Dermis blood vessel endothelial cell (primary cell): ENCODE results near the gene SAFB. TPM values are rescaled to one million over a fixed set of nuclear protein-coding genes. Genes with fewer than 3 reads are reported as not detected.
A peak's percentile ranks its signal among the peaks of the same experiment; 100 is the strongest.

Source experiments
- DNase-seq: peaks from one replicate; pipeline ENCODE4 v3.0.0; 2010
- total RNA-seq: library from RNA; depleted of rRNA; stranded (reverse); fragments of >200 nt; gene quantifications from 2 replicates; pipeline ENCODE4 v1.2.3, GENCODE V29; 2014

The SAFB gene
- total RNA-seq, 1 donor from 2014 or later, result 56.0 TPM

- DNase-seq, result no peak
These were observed 48.7 kb downstream of the SAFB start for GRCh38 chr19:5671600-5671999.

- no peak for DNase-seq
These were observed 50.0 kb downstream of the SAFB start for GRCh38 chr19:5672708-5673459.

DNA sequence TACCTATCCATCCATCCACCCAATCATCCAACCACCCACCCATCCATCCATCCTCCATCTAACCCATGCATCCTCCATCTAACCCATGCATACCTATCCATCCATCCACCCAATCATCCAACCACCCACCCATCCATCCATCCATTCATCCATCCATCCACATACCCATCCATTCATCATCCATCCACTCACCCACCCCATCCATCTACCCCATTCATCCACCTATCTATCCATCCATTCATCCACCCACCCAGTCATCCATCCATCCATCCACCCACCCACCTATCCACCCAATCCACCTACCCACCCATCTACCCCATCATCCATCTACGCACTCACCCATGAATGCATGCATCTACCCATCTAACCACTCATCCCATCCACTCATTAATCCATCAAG is 50.9 kb downstream of the SAFB start:
- no peak for DNase-seq

DNA sequence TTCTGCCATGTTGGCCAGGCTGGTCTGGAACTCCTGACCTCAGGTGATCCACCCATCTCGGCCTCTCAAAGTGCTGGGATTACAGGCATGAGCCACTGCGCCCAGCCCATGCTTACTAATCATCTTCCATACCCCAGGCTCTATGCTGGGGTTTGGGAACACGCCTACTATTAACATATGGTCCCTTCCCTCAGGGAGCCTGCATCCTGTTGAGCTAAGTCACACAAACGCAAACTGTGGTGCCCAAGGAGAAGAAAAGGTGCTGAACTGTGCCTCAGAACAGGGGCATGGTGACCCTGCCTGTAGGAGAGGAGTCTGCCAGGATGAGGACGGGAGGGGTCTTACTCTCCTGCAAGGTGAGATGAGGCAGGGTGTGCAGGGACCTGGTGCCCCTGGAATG is 51.8 kb downstream of the SAFB start:
- no peak for DNase-seq

DNA sequence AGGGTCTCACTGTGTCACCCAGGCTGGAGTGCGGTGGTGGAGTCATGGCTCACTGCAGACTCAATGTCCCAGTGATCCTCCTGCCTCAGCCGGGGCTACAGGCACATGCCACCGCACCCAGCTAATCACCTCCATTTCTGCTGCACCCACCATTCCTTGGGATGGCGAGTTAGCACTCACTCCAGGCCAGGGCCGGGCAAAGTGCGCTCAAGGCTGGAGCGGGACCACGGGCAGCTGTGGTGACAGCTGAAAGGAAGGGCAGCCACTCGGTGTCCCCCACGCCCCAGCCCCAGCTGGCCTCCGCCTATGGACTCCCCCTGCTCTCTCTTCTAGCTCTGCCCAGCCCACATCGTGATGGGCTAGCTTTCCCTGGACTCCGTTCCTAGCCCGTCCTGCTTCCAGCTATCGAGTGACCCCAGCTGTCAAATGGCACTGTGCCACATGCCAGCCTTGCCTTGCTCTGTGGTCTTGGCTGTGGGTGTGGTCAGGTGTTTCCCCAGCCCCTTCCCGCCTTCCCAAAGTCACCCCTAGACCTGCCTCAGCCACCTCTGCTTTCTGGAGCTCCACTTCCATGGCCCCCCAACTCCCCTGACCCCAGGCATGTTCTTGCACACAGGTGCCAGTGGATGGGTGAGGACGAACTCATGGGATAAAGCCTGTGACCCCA is 53.4 kb downstream of the SAFB start:
- no peak for DNase-seq

DNA sequence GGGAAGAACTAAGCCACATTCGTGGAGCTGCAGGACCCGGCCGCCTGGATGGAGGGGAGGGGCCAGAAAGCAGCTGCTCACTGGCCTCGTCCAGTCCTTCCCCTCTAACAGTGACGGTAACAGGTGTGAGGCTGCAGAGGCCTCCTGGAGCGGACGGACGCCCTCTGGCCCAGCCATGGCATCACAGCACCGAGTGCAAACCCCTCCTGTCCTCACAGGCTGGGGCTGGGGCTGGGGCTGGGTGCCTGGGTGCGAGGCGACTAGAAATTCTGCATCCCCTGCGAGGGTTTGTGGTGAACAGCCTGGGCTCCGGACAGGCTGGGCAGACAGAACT is 53.9 kb downstream of the SAFB start:
- DNase-seq, result no peak

DNA sequence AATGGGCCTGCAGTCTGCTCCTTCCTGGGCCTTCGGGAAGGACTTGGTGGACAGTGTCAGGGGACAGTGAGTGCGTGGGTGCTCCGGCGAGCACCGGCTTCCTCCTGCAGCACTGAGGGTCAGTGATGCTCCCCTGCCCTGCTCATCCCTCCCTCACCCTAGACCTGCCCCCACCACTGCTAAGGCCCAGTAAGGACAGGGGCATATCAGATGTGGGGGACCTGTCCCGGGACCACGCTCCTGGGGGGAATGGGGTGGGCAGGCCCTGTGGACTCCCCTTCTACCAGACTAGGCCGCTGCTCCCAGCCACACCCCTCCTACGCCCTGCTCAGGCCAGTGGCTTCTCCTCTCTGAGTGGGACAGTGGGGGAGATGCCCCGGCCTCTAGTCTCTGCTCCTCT is 54.3 kb downstream of the SAFB start:
- DNase-seq, result no peak

DNA sequence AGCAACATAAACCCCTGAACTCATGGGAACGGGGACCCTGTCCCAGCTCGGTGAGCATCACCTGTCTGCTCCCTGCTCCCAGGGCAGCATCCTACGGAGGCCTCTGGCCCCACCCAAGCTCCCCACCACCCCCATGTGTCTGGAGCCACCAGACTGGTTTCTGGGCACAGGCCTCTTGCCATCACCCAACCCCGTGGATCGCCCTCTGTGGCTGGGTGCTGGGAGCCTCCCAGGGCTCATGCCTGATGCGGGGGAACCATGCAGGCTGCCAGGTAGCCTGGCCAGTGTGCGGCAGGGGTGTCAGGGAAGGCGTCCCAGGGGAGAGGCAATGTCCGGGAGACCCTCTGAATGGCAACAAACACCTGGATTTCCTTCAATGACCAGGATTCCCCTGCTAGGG is 54.7 kb downstream of the SAFB start:
- no peak for DNase-seq

- DNase-seq, result no peak
These were observed 55.3 kb downstream of the SAFB start for GRCh38 chr19:5678071-5678718.

GRCh38 chr19:5679289-5680083 is 56.6 kb downstream of the SAFB start:
- DNase-seq, result peak; percentile 39

GRCh38 chr19:5680084-5680436 is 57.2 kb downstream of the SAFB start:
- DNase-seq, result no peak

GRCh38 chr19:5680437-5681368 is 57.8 kb downstream of the SAFB start, which contains the start of the genes HSD11B1L and MICOS13:
Gene HSD11B1L, plus strand, starts transcription at chr19:5681027. Its CDS starts 3,806 bp downstream, at chr19:5684833.
Gene MICOS13, minus strand, starts transcription at chr19:5680516. Its CDS starts 30 bp downstream, at chr19:5680486.
- peak; percentile 99 for DNase-seq

DNA sequence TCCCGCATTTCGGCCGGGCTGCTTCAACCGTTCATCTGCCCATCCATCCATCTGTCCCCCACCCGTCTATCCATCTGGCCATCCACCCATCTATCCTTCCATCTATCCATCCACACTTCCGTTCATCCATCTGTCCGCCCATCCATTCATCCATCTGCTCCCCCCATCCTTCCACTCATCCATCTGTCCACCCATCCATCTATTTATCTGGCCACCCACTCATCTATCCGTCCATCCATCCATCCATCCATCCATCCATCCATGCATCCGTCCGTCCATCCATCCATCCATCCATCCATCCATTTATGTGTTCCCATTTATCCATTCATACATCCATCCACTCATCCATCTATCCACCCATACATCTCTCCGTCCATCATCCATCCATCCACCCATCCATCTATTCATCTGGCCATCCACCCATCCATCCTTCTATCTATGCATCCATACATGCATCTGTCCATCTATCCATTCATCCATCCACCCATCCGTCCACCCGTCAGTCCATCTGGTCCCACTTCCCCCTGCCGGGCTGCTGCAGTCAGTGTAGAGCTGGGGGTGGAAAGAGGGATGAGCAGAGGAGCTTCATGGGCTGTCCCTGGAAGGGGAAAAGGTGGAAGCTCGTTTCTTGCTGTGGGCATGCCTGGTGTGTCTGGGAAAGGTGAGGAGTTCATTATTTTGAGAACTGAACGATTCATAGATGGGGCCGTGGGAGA is 58.7 kb downstream of the SAFB start:
- no peak for DNase-seq

- no peak for DNase-seq
These were observed 59.2 kb downstream of the SAFB start for GRCh38 chr19:5682107-5682482.

- no peak for DNase-seq
These were observed 60.4 kb downstream of the SAFB start for GRCh38 chr19:5683177-5683886.

GRCh38 chr19:5684694-5685430 is 62.0 kb downstream of the SAFB start:
- DNase-seq, result no peak

DNA sequence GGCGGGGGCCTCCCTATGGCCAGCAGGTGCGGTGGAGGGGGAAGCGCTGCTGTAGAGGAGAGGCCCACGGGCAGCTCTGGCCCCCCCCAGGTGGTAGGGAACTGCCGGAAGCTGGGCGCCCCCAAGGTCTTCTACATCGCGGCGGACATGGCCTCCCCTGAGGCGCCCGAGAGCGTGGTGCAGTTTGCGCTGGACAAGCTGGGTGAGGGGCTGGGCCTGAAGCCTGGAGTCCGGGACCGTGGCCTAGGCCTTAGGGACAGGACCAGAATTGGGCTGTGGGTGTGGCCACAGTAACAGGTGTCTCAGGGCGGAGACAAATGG is 63.4 kb downstream of the SAFB start:
- DNase-seq, result no peak

- DNase-seq, result peak; percentile 94
These were observed 63.9 kb downstream of the SAFB start for GRCh38 chr19:5686647-5687359.
